Activated CD8-positive, alpha-beta memory T cell treated with anti-CD3 and anti-CD28 coated beads for 1 hour (primary cell): ENCODE measurements around the gene ASPSCR1.
"Not testable (repeated sequence)": the region's sequence is repeated elsewhere in the genome, so short reads cannot be mapped to it uniquely, and the experiment has no call there.

Experiments
- DNase-seq, 2 donors: peaks; one replicate each; pipeline ENCODE4 v3.0.0-alpha.2; 2020; ENCODE audit warnings: low read depth in 1 of 2; ENCODE audit errors: extremely low read depth in 1 of 2

ASPSCR1 gene

DNA sequence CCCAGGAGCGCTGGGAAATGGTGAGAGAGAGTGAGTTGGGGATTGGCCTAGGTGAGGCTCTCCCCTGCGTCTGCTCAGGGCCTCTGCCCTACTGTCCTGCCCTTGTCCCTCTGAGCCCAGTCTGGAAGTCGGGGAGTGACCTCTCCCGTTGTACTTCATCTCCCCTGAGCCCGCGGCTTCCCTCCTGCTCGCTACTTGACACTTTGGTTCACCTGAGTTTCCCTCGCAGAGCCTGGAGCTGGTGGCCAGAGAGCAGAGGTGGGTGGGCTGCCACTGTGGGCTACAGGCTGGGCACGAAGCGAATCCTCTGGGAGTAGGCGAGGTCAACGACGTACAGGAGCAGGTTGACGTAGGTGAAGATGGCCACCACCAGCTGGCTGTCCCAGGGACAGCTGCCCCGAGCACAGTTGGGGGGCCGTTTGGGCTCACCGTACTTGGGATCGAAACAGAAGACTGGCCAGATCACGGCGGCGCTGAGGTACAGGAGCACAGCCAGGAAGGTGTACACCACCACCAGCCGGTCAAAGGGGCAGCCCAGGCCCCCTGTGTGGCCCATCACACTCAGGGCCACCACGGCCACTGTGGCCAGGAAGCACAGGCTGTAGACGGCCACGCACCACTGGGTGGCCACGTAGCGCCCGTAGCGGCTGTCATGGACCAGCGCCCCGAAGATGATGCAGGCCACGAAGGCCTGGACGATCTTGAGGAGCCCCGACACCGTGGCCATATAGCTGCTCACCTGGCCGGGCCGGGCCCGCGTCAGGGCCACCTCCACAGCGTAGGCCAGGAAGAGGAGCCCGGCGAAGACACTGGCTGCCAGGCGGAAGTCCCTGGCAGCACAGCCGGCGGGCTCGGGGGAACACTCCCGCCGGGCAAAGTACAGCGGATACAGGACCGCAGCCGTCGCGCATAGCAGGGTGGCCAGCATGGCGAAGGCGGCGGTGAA, 36.6 kb upstream of the ASPSCR1 start:
- DNase-seq, result no peak

DNA sequence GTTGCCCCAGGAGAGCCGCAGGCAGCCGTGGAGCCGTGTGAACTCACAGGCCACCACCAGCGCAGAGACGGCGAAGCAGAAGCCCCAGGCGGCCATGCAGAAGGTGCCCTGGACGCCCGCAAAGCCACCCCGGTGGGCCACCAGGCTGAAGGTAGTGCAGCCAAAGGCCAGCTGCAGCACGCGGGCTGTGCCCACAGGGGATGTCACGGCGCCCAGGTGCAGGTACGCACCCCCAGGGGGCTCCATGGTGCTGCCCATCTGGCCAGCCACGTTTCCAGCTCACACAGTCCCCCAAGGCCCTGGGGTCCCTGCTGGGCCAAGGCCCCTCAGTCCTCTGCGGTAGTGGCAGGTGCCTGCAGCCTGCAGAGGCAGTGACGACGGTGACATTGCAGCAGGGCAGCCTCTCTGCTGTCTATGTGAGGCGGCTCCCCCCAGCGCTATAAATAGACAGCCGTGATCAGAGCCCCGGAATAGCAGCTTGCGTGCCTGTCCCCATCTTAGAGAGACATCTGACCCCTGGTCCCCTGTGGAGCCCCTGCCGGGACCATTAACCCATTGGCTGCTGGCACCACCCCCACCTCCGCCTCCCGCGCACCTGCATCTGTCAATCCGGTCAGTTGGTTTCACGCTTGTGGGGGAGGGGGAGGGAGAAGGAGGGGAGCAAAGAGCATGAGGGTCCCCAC, 35.8 kb upstream of the ASPSCR1 start:
- no peak for DNase-seq

GRCh38 chr17:81942167-81942553, 35.3 kb upstream of the ASPSCR1 start:
- no peak for DNase-seq

DNA sequence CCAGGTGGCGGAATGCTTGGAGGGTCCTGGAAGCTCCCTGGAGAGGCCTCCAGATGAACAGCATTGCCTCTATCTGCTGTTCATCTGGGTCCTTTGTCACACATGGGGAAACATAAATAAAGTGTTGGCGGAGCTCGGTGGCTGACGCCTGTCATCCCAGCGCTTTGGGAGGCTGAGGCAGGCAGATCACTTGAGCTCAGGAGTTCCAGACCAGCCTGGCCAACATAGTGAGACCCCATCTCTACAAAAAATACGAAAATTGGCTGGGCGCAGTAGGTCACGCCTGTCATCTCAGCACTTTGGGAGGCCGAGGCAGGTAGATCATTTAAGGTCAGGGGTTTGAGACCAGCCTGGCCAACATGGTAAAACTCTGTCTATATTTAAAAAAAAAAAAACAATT, 32.6 kb upstream of the ASPSCR1 start:
- no peak for DNase-seq

- no peak for DNase-seq
Measured at GRCh38 chr17:81947189-81947588, 30.2 kb upstream of the ASPSCR1 start, which contains the start of gene MYADML2. TSS of gene MYADML2 (minus strand) at chr17:81947233. CDS start at chr17:81941741, 5,492 bp downstream.

GRCh38 chr17:81948635-81949378, 28.6 kb upstream of the ASPSCR1 start:
- no peak for DNase-seq

GRCh38 chr17:81950501-81950900, 26.9 kb upstream of the ASPSCR1 start:
- no peak for DNase-seq

- DNase-seq, result no peak
Measured at GRCh38 chr17:81951785-81952684, 25.4 kb upstream of the ASPSCR1 start.

DNA sequence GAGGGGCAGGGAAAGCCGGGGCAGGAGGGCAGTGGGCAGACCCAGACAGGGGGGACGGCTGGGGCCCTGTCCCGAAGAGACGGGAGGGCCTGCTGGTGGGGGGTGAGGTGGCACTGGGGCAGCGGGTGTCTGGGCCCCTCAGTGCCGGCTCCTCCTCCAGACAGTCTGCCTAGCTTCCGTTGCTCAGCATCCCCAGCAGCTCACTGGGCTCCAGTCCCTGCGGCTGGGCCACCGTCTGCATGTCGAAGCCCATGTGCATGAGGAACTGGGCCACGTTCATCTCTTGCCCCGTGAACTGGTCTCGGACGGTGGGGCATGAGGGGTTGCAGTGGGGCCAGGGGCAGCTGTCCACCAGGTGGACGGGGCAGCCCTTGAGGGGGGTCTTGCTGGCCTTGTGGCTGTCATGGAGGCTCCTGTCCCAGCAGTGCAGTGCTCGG, 24.6 kb upstream of the ASPSCR1 start:
- no peak for DNase-seq

DNA sequence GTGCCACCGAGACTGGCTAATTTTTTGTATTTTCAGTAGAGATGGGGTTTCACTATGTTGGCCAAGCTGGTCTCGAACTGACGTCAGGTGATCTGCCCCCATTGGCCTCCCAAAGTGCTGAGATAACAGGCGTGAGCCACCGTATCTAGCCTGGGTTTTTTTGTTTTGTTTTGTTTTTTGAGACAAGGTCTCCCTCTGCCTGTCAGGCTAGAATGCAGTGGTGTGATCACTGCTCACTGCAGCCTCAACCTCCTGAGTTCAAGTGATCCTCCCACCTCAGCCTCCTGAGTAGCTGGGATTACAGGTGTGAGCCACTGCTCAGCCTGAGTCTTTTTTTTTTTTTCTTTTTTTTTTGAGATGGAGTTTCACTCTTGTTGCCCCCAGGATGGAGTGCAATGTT, 24.0 kb upstream of the ASPSCR1 start:
- not testable (repeated sequence) for DNase-seq

DNA sequence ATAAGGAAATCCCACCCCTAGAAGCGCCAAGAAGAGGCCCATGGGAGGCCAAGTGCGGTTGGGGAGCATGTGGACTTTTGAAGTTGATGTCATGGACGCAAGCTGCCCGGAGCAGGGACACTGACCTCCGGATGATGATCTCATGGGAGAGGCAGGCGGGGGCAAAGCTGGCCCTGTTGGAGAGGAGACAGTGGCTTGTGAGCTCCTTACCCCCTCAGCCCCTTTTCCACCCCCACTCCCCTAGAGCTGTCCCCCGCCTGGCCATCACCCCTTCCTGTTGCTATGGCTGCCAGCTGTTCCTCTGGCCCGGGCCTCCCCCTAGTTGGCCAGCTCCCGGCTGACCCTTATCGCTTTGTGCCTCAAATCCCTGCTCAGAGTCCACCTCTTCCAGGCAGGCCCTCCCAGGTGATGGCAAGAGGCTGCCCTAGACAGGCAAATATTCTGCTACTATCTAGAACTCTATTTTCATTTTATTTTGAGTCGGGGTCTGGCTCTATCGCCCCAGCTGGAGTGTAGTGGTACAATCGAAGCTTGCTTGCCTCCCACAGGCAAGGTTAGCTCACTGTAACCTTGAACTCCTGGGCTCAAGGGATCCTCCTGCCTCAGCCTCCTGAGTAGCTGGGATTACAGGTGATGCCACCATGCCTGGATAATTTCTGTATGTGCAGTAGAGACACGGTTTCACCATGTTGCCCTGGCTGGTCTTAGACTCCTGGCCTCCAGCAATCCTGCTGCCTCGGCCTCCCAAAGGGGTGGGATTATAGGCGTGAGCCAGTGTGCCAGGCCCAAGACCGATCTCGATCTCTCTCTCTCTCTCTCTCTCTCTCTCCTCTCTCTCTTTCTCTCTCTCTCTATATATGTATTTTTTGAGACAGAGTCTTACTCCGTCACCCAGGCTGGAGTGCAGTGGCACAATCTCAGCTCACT, 23.0 kb upstream of the ASPSCR1 start:
- DNase-seq, result no peak

GRCh38 chr17:81955058-81955681, 22.3 kb upstream of the ASPSCR1 start:
- DNase-seq, result no peak

DNA sequence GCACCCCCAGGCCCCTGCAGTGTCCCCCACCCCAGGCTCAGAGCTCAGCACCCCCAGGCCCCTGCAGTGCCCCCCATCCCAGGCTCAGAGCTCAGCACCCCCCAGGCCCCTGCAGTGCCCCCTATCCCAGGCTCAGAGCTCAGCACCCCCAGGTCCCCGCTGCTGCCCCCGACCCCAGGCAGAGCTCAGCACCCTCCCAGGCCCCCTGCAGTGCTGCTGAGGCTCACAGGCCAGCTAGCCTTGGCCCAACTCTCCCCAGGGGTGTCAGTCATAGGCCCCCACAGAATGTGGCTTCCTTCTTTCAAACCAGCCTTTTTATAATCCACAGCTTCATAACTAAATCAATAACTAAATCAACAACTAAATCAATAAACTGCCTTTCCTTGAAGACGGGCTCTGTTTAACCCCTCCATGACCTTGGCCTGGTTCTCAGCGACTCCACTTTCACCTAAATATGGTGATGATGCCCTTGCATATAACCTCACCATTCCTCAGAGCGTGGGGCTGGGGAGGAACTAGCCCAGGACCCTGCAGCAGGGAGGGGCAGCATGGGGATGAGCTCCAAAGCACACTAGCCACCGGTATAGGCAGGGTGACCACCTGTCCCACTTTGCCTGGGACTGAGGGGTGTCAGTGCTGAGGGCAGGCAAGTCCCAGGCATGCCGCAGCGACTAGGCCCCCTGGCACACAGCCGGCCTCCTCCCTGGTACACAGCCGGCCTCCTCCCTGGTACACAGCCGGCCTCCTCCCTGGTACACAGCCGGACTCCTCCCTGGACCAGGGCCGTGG, 21.5 kb upstream of the ASPSCR1 start:
- DNase-seq, result no peak

GRCh38 chr17:81956607-81957589, 20.5 kb upstream of the ASPSCR1 start:
- DNase-seq, result no peak

DNA sequence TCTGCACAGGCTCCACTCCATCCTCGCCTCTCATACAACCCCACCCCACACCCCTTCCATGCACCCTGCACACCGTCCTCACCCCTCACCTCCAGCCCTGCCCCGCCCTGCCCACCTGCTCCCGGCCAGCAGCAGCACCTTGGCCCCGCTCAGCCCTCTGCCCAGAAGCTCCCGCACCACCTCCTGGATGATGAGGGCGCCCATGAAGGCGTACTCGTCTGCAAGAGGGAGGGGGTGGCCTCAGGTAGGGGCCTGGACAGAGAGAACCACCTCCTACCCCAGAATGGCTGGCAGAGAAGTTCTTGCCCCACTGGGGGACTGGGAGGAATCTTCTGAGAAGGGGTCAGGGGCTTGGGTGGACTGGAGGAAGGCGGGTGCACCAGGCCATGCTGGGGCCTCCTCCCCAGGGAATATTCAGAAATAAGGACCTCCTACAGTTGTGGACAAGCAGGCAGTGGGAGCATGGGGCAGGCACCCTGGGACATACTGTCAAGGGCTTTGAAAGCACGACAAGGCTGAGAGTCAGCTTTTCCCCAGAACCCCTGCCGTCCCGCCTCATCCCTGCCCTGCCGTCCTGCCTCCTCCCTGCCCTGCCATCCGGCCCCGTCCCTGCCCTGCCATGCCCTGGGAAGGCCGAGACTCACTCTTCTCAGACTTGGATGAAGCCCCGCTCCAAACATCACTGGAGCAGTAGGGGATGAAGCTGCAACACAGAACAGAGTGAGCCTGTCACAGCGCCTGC, 19.6 kb upstream of the ASPSCR1 start:
- no peak for DNase-seq
